PC-3 (cell line): Measurements from ENCODE around the gene TCL1B. TPM values are rescaled to one million over a fixed set of nuclear protein-coding genes. Genes with fewer than 3 reads are reported as not detected.

Experiments
- ATAC-seq: fragments of 200-7000 bp; cut with Tn5 transposase; 2 replicates; pipeline ENCODE4 v1.9.1; 2020; ENCODE audit warnings: mild to moderate bottlenecking, moderate library complexity
- BruUV-seq: library from RNA; stranded (reverse); fragments of 400-500 nt; replicated peaks from 2 replicates; lab custom pipeline; 2021; lab: Mats Ljungman, UMichigan
- CTCF ChIA-PET: fragments of 300-600 bp; sonication (Branson Sonifier 250); formaldehyde crosslinking; loops from one replicate; lab custom pipeline; 2022; ENCODE audit warnings: antibody characterized with exemption; lab: Charles Lee
- POLR2A ChIA-PET: fragments of 300-600 bp; sonication (Branson Sonifier 250); formaldehyde crosslinking; loops from one replicate; lab custom pipeline; 2022; ENCODE audit warnings: antibody characterized with exemption; ENCODE audit not compliant: unreplicated experiment; lab: Charles Lee
- DNase-seq: peaks from one replicate; pipeline ENCODE4 v3.0.0-alpha.2; 2015
- H2AFZ ChIP-seq: fragments of 300-600 bp; sonication (generic); 2 replicates; pipeline ENCODE4 v1.6.0; 2016; ENCODE audit warnings: antibody characterized with exemption, low read length
- H3F3A ChIP-seq: fragments of 300-600 bp; sonication (generic); one replicate; pipeline ENCODE4 v1.6.0; 2017; ENCODE audit warnings: antibody characterized with exemption, low read length, control low read depth, mild to moderate bottlenecking; ENCODE audit not compliant: unreplicated experiment
- H3K27ac ChIP-seq: fragments of 300-600 bp; sonication (generic); 2 replicates; pipeline ENCODE4 v1.5.1; 2016; ENCODE audit warnings: mild to moderate bottlenecking, low read length
- H3K27me3 ChIP-seq: fragments of 300-600 bp; sonication (generic); 2 replicates; pipeline ENCODE4 v1.6.1; 2016; ENCODE audit warnings: low read length, mixed read lengths
- H3K36me3 ChIP-seq: fragments of 300-600 bp; sonication (generic); 2 replicates; pipeline ENCODE4 v1.6.1; 2016; ENCODE audit warnings: low read depth, mixed run types, low read length, mixed read lengths
- H3K4me1 ChIP-seq: fragments of 300-600 bp; sonication (generic); 2 replicates; pipeline ENCODE4 v1.5.1; 2016; ENCODE audit warnings: low read length; ENCODE audit not compliant: insufficient read depth
- H3K4me2 ChIP-seq: fragments of 300-600 bp; sonication (generic); 2 replicates; pipeline ENCODE4 v1.6.0; 2016; ENCODE audit warnings: low read length
- H3K4me3 ChIP-seq: fragments of 300-600 bp; sonication (generic); 2 replicates; pipeline ENCODE4 v1.5.1; 2016; ENCODE audit warnings: mild to moderate bottlenecking, low read length, mixed read lengths
- H3K79me2 ChIP-seq: fragments of 300-600 bp; sonication (generic); 2 replicates; pipeline ENCODE4 v1.6.1; 2017; ENCODE audit warnings: low read length, mixed read lengths
- H3K9ac ChIP-seq: fragments of 300-600 bp; sonication (generic); 2 replicates; pipeline ENCODE4 v1.6.0; 2016; ENCODE audit warnings: mild to moderate bottlenecking, low read length
- H3K9me2 ChIP-seq: fragments of 300-600 bp; sonication (generic); replicated peaks from 2 replicates; pipeline ENCODE4 v1.6.1; 2016; ENCODE audit warnings: mixed run types, low read length, mixed read lengths
- H3K9me3 ChIP-seq: fragments of 300-600 bp; sonication (generic); 2 replicates; pipeline ENCODE4 v1.6.1; 2016; ENCODE audit warnings: low read length, mixed read lengths
- H4K20me1 ChIP-seq: fragments of 300-600 bp; sonication (generic); 2 replicates; pipeline ENCODE4 v1.6.1; 2016; ENCODE audit warnings: low read length, mixed read lengths
- EZH2 ChIP-seq: fragments of 300-600 bp; sonication (generic); IDR thresholded peaks from one replicate; pipeline ENCODE4 v1.6.1; 2017; ENCODE audit warnings: antibody characterized with exemption, mild to moderate bottlenecking, low read length; ENCODE audit not compliant: unreplicated experiment
- EZH2phosphoT487 ChIP-seq: fragments of 300-600 bp; sonication (generic); IDR thresholded peaks from 2 replicates; pipeline ENCODE4 v1.6.1; 2018; ENCODE audit warnings: mild to moderate bottlenecking, antibody characterized with exemption, low read length, borderline replicate concordance
- intact Hi-C: fragments of 100-400 bp; cut with micrococcal nuclease; formaldehyde crosslinking; loops from 2 replicates; pipeline ENCODE4 v1.9.0; 2023
- total RNA-seq: library from RNA; depleted of rRNA; stranded (reverse); fragments of >200 nt; gene quantifications from 2 replicates; pipeline ENCODE4 v1.2.3, GENCODE V29; 2014
- TF ChIP-seq, protein P1 (sequence below): fragments of 300-600 bp; sonication (generic); conservative IDR thresholded peaks from 2 replicates; pipeline ENCODE4 v1.5.1; 2017; ENCODE audit warnings: antibody characterized with exemption, low read depth, mild to moderate bottlenecking, low read length

Gene TCL1B
- total RNA-seq, 1 experiment from 2014 or later = not detected

- no peaks in the 10 kb centered on the region for H3K9me3 ChIP-seq
- no peak for DNase-seq
- ATAC-seq = no peak
- no peak overlapping the region for H3K4me3 ChIP-seq
- H3K79me2 ChIP-seq = no peaks in the 10 kb centered on the region
- POLR2A ChIA-PET = no interaction called here
- no peak overlapping the region for H3K4me2 ChIP-seq
- H3K4me1 ChIP-seq = no peaks in the 10 kb centered on the region
- H4K20me1 ChIP-seq = no peaks in the 10 kb centered on the region
- no TSS peak for BruUV-seq
- no peak overlapping the region for H2AFZ ChIP-seq
- TF ChIP-seq, protein P1, sequence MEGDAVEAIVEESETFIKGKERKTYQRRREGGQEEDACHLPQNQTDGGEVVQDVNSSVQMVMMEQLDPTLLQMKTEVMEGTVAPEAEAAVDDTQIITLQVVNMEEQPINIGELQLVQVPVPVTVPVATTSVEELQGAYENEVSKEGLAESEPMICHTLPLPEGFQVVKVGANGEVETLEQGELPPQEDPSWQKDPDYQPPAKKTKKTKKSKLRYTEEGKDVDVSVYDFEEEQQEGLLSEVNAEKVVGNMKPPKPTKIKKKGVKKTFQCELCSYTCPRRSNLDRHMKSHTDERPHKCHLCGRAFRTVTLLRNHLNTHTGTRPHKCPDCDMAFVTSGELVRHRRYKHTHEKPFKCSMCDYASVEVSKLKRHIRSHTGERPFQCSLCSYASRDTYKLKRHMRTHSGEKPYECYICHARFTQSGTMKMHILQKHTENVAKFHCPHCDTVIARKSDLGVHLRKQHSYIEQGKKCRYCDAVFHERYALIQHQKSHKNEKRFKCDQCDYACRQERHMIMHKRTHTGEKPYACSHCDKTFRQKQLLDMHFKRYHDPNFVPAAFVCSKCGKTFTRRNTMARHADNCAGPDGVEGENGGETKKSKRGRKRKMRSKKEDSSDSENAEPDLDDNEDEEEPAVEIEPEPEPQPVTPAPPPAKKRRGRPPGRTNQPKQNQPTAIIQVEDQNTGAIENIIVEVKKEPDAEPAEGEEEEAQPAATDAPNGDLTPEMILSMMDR = no peak
- no peak for TF ChIP-seq EZH2phosphoT487
- no peak for TF ChIP-seq EZH2
- CTCF ChIA-PET = no interaction called here
- no peaks in the 10 kb centered on the region for H3F3A ChIP-seq
- intact Hi-C loops = no loop called here
- no peaks in the 10 kb centered on the region for H3K36me3 ChIP-seq
- no peaks in the 10 kb centered on the region for H3K9me2 ChIP-seq
- H3K9ac ChIP-seq = no peak overlapping the region
- H3K27me3 ChIP-seq = peaks cover 43% of the 10 kb centered on the region
- no peak overlapping the region for H3K27ac ChIP-seq
These were observed 19.0 kb upstream of the TCL1B start for GRCh38 chr14:95667249-95667693.

DNA sequence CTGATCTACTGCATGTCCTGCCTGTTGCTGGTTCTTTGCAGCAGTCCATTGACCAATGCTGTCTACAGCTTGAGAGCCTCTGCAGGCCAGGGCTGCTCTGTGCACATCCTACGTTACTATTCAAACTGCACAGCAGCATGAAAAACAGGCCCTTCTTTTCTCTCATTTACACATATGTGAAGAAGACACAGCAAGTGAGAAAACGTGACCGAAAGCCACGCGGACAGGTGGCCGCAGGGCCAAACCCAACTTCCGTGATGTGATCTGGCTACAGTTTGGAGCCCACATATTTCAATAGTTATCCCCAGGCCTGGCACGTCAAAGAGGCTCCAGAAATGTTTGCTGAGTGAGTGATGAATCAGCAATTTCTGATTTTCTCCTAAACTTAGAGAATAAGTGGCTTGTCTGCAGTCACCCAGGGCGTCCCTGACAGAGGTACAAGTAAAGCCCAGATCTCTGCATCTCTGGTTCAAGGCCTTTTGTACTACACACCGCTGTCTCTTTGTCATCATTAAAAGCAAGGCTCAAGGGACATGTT is 17.9 kb upstream of the TCL1B start:
- no peak overlapping the region for H3K27ac ChIP-seq
- no peaks in the 10 kb centered on the region for H3F3A ChIP-seq
- no peak overlapping the region for H3K4me3 ChIP-seq
- peaks cover 51% of the 10 kb centered on the region for H3K27me3 ChIP-seq
- H3K4me1 ChIP-seq = no peaks in the 10 kb centered on the region
- DNase-seq (no peak), ATAC-seq (no peak)
- H3K4me2 ChIP-seq = no peak overlapping the region
- ChIA-PET POLR2A (no interaction called here), CTCF (no interaction called here)
- no peaks in the 10 kb centered on the region for H3K79me2 ChIP-seq
- H2AFZ ChIP-seq = no peak overlapping the region
- H3K9me3 ChIP-seq = no peaks in the 10 kb centered on the region
- TF ChIP-seq, protein P1 = no peak
- TF ChIP-seq EZH2phosphoT487 (no peak), EZH2 (no peak)
- intact Hi-C loops = no loop called here
- no peaks in the 10 kb centered on the region for H3K9me2 ChIP-seq
- BruUV-seq = no TSS peak
- no peaks in the 10 kb centered on the region for H3K36me3 ChIP-seq
- no peak overlapping the region for H3K9ac ChIP-seq
- no peaks in the 10 kb centered on the region for H4K20me1 ChIP-seq

DNA sequence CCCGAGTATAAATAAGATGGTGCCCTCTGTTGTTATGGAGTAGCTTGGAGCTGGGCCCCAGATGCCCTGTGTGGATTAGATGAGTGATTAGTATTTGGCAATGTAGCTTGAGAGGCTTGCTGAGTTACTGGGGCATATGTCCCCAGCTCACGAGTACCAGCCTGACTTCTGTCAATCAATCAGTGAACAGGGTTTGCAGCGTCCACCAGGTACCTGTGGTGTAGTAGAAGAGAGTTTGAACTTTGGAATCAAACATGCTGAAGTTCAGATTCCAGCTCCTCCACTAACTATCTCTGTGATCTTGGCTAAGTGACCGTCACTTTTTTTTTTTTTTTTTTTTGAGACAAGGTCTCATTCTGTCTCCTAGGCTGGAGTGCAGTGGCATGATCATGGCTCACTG is 11.6 kb upstream of the TCL1B start:
- CTCF ChIA-PET = no interaction called here
- Histone ChIP-seq H3K9me3 (no peaks in the 10 kb centered on the region), H3K4me3 (no peak overlapping the region), H3K4me1 (no peaks in the 10 kb centered on the region), H3F3A (no peaks in the 10 kb centered on the region), H3K36me3 (no peaks in the 10 kb centered on the region), H3K27ac (no peak overlapping the region), H3K4me2 (no peak overlapping the region), H2AFZ (no peak overlapping the region), H3K9me2 (no peaks in the 10 kb centered on the region), H4K20me1 (no peaks in the 10 kb centered on the region), H3K27me3 (peaks cover 75% of the 10 kb centered on the region), H3K79me2 (no peaks in the 10 kb centered on the region), H3K9ac (no peak overlapping the region)
- no peak for TF ChIP-seq EZH2phosphoT487
- TF ChIP-seq EZH2 = no peak
- TF ChIP-seq, protein P1 = no peak
- intact Hi-C loops = no loop called here
- ATAC-seq (no peak), DNase-seq (no peak)
- POLR2A ChIA-PET = no interaction called here
- no TSS peak for BruUV-seq
